Measurements from ENCODE around the gene UGT1A8.
"Not testable (repeated sequence)": the region's sequence is repeated elsewhere in the genome, so short reads cannot be mapped to it uniquely, and the experiment has no call there.

UGT1A8 gene

DNA sequence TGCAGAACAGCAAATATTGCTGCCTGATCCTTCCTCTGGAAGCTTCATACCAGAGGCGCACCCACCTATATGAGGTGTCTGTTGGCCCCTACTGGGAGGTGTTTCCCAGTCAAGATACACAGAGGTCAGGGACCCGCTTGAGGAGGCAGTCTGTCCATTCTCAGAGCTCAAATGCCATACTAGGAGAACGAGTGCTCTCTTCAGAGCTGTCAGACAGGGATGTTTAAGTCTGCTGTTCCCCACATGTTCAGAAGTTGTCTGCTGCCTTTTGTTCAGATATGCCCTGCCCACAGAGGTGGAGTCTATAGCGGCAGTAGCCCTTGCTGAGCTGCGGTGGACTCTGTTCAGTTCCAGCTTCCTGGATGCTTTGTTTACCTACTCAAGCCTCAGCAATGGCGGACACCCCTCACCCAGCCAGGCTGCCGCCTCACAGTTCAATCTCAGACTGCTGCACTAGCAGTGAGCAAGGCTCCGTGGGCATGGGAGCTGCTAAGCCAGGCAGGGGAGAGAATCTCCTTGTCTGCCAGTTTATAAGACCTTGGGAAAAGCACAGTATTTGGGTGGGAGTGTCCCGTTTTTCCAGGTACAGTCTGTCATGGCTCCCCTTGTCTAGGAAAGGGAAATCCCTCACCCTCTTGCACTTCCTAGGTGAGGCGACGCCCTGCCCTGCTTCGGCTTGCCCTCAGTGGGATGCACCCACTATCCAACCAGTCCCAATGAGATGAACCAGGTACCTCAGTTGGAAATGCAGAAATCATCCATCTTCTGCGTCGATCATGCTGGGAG is 119.6 kb downstream of the UGT1A8 start:
- not testable (repeated sequence) for DNase-seq

DNA sequence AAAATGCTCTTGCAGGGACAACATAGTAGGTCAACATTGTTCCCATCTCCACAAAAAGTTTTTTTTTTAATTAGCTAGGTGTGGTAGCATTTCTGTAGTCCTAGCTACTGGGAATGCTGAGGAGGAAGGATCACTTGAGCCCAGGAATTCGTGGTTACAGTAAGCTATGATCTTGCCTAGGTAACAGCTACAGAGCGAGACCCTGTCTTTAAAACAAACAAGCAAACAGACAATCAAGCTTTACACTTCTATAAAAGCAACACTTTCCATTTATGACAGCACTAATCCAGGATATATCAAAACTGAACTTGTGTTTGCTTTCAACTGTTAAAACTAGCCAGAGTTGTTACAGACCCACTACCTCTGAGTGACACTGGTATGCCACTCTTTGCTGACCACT is 123.4 kb downstream of the UGT1A8 start:
- no peak for DNase-seq

DNA sequence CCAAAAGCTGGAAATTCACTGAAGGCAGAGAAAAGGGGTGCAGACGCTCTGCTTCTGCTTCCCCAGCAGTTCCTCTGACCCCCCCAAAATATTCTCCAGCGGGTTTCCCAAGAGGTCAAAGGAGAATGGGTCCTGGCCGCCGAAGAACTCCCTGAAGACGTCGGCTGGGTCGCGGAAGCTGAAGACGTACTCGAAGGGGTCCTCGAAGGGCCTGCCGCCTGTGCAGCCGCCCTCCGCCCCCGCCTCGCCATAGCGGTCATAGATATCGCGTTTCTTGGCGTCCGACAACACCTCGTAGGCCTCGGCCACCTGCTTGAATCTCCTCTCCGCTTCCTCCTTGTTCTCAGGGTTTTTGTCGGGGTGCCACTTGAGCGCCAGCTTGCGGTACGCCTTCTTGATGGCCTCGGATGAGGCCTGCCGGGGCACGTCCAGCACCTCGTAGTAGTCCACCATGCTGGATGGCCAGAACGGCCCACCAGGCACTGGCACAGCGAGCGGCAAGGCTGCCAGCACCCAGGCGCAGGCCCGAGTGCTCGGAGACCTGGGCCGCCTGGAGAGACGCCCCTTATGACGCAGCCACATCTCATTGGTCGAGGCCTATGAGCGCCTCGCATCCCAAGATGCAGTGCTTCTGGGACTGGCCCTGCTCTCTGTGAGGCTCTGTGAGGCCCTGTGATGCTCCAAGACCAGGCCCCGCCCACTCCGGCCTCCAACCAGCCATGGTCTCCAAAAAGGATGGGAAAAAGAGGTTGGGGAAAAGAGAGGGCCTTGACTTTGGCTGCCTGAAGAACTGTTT is 126.2 kb downstream of the UGT1A8 start:
- DNase-seq: no peak

DNA sequence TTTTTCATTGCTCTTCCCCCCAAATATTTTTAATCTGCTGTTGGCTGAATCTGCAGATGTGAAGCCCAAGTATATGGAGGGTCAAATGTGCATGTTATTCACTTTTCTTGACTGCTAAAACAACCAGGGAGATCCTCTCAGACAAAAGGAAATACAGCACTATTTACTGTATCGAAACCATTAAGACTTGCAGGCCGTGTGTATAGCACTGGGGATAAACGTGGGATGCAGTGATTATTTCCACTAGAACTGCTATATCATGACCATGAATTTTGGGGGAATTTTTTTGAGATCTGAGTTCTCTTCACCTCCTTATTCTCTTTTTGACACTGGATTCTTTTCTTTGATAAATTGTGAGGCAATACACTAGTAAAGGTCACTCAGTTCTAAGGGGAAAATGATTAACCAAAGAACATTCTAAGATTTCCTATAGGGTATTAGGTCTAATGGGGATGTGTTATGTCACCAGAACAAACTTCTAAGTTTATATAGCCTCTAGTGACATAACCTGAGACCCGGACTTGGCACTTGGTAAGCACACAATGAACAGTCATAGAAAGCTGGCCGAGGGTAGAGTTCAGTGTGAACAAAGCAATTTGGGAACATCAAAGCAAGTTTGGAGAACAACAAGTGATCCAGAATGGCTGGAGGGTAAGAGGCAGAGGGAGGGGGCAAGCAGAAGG is 127.8 kb downstream of the UGT1A8 start:
- no peak for DNase-seq

DNA sequence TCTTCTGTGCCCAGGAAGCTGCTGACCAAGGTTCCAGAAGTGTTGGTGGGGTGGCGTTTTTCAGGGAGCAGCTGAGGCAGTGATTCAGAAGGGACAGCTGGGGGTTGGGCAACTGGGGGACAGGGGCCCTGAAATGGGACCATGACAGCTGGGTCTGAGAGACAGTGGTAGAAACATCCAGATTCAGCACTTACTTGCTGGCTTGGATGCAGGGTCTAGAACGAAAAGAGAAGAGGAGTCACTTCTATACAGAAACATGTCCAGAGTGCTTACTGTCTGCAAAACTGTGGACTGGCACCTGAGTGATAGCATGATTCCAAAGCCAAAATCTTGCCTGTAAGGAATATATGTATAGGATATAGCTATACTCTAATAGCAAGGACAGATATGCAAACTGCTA is 128.4 kb downstream of the UGT1A8 start:
- not testable (repeated sequence) for DNase-seq

DNA sequence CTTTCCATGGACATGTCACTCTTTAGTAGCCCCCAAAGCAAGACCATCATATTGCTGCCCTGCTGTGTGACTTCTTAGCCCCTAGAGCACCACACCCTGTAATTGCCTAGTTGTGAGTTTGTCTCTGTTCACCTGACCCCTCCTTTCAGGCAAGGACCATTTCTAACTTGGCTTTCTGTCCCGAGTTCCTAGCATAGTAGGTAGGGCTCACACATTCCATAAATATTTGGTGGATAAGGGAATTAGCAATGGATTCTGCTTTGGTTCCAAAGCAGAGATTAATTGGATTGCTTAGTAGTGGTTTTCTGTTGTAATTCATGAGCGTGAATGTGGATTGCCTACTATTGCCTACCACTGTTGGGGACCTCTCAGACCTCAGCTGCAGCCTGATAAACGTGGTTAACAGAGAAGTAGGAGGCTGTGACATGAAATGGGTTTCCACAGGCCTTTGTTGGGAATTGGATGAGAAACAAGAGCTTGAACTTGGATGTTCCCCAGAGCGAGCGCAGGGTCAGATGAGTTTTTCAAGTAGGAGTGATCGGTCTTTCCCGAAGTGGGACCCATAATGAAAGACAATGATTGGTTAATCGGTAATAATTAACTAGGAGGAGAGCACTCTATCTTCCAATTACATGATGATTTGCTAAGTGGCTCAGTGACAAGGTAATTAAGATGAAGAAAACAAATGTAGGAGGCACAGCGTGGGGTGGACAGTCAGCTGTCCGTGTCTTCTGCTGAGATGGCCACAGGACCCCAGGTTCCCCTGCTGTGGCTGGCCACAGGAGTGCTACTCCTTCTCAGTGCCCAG is 129.2 kb downstream of the UGT1A8 start:
- no peak for DNase-seq

DNA sequence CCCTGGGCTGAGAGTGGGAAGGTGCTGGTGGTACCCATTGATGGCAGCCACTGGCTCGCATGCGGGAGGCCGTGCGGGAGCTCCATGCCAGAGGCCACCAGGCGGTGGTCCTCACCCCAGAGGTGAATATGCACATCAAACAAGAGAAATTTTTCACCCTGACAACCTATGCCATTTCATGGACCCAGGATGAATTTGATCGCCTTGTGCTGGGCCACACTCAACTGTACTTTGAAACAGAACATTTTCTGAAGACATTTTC is 129.8 kb downstream of the UGT1A8 start:
- no peak for DNase-seq

DNA sequence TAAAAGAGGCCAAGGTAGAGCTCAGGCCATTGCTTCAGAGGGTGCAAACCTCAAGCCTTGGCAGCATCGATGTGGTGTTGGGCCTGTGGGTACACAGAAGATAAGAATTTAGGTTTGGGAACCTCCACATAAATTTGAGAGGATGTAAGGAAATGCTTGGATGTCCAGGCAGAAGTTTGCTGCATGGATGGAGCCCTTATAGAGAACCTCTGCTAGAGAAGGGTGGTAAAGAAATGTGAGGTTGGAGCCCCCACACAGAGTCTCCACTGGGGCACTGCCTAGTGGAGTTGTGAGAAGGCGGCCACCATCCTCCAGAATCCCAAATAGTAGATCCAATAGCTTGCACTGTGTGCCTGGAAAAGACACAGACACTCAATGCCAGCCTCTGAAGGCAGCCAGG is 133.3 kb downstream of the UGT1A8 start:
- not testable (repeated sequence) for DNase-seq

DNA sequence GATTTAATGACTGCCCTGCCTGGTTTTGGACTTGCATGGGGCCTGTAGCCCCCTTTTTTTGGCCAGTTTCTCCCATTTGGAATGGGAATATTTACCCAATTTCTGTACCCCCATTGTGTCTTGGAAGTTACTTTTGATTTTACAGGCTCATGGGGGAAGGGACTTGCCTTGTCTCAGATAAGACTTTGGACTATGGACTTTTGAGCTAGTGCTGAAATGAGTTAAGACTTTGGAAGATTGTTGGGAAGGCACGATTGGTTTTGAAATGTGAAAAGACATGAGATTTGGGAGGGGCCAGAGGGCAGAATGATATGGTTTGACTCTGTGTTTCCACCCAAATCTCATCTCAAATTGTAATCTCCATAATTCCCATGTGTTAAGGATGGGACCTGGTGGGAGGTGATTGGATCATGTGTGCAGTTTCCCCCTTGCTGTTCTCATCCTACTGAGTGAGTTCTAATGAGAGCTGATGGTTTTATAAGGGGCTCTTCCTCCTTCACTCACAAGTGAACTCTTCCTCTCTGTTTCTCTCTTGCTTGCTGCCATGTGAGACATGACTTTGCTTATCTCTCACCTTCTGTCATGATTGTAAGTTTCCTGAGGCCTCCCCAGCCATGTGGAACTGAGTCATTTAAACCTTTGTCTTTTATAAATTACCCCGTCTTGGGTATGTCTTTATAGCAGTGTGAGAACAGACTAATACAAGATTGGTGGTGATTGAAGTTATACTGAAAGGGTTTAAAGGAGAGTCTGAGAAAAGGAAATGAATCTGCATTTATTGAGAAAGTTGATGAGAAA is 134.0 kb downstream of the UGT1A8 start:
- DNase-seq: not testable (repeated sequence)

DNA sequence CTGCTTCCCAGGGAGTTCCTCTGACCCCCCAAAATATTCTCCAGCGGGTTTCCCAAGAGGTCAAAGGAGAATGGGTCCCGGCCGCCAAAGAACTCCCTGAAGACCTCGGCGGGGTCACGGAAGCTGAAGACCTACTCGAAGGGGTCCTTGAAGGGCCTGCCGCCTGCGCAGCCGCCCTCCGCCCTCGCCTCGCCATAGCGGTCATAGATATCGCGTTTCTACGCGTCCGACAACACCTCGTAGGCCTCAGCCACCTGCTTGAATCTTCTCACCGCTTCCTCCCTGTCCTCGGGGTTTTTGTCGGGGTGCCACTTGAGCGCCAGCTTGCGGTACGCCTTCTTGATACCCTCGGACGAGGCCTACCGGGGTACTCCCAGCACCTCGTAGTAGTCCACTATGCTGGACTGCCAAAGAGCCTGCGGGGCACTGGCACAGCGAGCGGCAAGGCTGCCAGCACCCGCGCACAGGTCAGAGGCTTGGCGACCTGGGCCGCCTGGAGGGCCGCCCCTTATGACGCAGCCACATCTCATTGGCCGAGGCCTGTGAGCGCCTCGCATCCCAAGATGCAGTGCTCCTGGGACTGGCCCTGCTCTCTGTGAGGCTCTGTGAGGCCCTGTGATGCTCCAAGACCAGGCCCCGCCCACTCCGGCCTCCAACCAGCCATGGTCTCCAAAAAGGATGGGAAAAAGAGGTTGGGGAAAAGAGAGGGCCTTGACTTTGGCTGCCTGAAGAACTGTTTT is 137.6 kb downstream of the UGT1A8 start:
- no peak for DNase-seq

DNA sequence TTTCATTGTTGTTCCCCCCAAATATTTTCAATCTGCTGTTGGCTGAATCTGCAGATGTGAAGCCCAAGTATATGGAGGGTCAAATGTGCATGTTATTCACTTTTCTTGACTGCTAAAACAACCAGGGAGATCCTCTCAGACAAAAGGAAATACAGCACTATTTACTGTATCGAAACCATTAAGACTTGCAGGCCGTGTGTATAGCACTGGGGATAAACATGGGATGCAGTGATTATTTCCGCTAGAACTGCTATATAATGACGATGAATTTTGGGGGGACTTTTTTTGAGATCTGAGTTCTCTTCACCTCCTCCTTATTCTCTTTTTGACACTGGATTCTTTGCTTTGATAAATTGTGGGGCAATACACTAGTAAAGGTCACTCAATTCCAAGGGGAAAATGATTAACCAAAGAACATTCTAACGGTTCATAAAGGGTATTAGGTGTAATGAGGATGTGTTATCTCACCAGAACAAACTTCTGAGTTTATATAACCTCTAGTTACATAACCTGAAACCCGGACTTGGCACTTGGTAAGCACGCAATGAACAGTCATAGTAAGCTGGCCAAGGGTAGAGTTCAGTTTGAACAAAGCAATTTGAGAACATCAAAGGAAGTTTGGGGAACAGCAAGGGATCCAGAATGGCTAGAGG is 139.1 kb downstream of the UGT1A8 start:
- DNase-seq: no peak

DNA sequence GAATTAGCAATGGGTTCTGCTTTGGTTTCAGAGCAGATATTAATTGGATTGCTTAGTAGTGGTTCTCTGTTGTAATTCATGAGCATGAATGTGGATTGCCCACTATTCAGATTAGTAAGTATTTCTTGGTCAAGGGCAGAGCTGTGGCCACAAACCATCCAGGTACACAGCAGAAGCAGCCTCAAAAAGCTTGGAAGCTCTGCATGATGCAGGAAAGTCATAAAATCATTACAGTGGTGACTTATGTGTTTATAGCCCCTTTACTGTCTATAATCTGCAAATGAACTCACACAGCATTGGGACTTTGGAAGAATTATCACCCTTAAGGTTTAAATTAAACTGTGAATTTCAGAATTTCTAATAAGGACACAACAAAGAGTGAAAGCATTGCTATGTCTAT is 140.7 kb downstream of the UGT1A8 start:
- no peak for DNase-seq

DNA sequence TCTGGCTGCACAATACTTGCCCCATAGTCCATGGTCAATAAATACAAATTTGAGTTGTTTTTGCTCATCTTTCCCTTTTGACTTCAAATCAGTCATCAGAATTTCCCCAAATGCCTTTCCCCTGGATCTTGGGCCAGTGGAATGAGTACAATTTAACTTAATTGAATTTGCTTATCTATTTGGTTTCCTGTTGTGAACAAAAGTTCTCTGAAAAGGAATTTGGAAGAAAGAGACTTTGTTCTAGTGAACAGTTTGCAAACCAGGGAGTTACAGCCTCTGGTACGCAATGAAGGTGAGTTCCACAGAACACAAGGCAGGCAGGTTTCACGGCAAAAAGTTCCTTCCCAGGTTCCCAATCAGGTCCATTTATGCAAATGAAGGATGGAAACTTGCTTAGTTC is 141.4 kb downstream of the UGT1A8 start:
- DNase-seq: no peak

DNA sequence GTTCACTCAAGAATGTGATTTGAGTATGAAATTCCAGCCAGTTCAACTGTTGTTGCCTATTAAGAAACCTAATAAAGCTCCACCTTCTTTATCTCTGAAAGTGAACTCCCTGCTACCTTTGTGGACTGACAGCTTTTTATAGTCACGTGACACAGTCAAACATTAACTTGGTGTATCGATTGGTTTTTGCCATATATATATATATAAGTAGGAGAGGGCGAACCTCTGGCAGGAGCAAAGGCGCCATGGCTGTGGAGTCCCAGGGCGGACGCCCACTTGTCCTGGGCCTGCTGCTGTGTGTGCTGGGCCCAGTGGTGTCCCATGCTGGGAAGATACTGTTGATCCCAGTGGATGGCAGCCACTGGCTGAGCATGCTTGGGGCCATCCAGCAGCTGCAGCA is 142.6 kb downstream of the UGT1A8 start, which contains the start of gene UGT1A1:
Gene UGT1A1 (plus strand): TSS at position 228 of the 400 bp plus-strand sequence. CDS start 18 bp downstream, at position 246.
- no peak for DNase-seq

DNA sequence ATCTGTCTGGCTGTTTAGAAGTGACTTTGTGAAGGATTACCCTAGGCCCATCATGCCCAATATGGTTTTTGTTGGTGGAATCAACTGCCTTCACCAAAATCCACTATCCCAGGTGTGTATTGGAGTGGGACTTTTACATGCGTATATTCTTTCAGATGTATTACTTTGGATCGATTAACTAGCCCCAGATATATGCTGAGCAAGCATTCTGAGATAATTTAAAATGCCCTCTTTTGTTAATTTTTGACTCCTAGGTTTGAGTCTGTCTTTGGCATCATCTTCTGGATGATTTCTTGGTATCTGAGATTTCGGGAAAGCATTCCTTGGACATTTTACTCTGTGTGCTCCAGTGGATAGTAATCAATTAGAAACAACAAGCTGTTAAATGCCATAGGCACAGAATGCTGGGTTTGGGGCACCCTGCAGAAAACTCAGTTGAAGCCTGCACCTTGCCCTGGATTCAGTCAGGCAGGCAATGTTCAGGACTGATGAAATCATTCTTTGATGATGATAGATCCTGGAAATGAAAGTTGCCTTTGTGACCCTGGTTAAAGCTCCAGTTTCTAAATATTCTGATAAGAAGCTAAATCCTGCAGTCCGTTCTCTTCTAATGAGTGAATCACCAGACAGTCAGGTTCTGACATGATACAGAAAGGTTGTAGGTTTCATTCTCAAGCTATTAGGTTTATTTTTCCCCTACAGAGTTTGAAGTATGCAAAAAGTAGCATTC is 143.8 kb downstream of the UGT1A8 start:
- no peak for DNase-seq

DNA sequence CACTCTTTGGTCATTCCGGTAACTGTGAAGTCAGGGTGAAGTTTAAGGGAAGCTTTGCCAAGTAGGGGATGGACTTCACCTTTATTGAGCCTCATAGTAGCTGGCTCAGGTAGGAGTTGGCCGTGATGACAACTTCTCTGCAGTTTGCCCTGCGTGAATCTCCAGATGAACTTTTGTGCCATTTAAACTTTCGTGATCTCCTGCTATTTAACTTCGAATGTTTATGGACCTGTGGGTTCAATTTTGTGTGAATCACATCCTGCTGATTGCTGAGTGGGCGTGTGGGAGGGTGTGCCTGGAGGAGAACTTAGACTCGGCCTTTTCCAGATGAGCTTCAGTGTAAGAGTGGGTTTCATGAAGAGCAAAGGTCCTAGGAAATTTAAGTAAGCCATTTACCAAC is 146.8 kb downstream of the UGT1A8 start:
- DNase-seq: no peak

DNA sequence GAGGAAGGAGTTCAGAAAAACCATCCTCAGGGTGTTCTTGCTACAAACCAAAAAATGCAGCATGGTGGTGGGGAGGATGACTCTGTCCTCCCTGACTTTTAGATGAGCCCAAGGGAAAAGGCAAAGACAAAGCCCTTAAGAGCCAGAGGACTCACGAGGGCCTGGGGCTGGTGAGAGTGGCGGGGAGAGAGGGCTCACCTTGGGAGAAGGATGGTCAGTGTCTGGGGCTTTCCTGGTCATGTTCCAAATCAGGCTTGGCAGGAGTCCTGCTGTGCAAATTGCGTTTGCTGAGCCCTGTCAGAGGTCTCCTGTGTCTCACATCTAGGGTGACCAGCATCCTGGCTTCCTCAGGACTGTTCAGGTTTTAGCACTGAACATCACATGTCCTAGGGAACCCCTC is 147.3 kb downstream of the UGT1A8 start:
- DNase-seq: no peak

DNA sequence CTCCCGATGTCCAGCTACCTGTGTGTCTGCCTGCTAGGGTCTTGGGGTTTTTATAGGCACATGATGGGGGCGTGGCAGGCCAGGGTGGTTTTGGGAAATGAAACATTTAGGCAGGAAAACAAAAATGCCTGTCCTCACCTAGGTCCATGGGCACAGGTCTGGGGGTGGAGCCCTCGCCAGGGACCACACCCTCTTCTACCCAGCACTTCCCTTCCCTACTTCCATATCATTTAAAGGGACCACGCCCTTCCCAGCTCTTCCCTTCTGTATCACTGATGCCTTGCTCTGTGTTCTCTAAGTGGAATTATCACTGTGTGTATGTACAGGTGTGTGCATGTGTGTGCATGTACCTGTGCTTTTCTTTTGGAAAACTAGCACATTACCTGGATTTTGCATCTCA is 149.0 kb downstream of the UGT1A8 start:
- no peak for DNase-seq

DNA sequence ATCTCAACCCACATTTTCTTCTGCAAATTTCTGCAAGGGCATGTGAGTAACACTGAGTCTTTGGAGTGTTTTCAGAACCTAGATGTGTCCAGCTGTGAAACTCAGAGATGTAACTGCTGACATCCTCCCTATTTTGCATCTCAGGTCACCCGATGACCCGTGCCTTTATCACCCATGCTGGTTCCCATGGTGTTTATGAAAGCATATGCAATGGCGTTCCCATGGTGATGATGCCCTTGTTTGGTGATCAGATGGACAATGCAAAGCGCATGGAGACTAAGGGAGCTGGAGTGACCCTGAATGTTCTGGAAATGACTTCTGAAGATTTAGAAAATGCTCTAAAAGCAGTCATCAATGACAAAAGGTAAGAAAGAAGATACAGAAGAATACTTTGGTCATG is 150.6 kb downstream of the UGT1A8 start:
- DNase-seq: no peak

DNA sequence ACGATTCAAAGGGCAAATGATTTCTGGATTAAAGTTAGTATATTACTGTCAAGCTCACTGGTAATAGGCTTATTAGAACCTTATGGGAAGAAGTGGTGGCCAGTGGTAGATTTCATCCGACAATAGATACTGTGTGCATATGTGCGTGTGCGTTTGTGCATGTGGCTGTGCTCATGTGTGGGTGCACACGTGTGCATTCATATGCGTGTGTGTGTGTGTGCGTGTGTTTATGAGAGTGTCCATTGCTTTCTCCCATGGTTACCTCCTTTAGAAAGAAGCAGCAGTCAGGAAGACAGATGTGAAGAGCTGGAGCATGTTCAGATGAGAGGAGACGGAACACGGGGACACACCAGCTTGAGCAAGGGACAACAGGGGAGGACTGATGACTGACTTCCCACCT is 151.8 kb downstream of the UGT1A8 start:
- no peak for DNase-seq

Measured in NCI-H1417 treated with DMSO at 0.1 percent for 48 hours (cell line).